GM04503 (cell line): ENCODE data around the gene TPGS1.

Experiments used
- DNase-seq: peaks from one replicate; pipeline ENCODE4 v3.0.0-alpha.2; 2012; ENCODE audit warnings: low read depth

Gene TPGS1

GRCh38 chr19:519449-519865, 12.2 kb downstream of the TPGS1 start:
- DNase-seq: no peak

GRCh38 chr19:522726-523125, 15.4 kb downstream of the TPGS1 start:
- no peak for DNase-seq

GRCh38 chr19:524062-524674, 16.9 kb downstream of the TPGS1 start:
- no peak for DNase-seq

- DNase-seq: no peak
These were observed 17.7 kb downstream of the TPGS1 start for GRCh38 chr19:525029-525428.

GRCh38 chr19:525857-526419, 18.6 kb downstream of the TPGS1 start:
- DNase-seq: no peak

- no peak for DNase-seq
These were observed 23.1 kb downstream of the TPGS1 start for GRCh38 chr19:530134-531008.

GRCh38 chr19:531009-531752, 23.9 kb downstream of the TPGS1 start:
- DNase-seq: no peak

GRCh38 chr19:531753-532560, 24.7 kb downstream of the TPGS1 start, which contains the start of gene CDC34:
Gene CDC34, plus strand, starts transcription at chr19:531760. Its CDS starts 172 bp downstream, at chr19:531932.
- no peak for DNase-seq

GRCh38 chr19:532561-533363, 25.5 kb downstream of the TPGS1 start:
- peak; percentile 36 for DNase-seq

- DNase-seq: no peak
These were observed 26.2 kb downstream of the TPGS1 start for GRCh38 chr19:533364-534058.

GRCh38 chr19:534088-534487, 26.8 kb downstream of the TPGS1 start:
- no peak for DNase-seq

GRCh38 chr19:535017-535835, 27.9 kb downstream of the TPGS1 start:
- no peak for DNase-seq

GRCh38 chr19:536031-536880, 29.0 kb downstream of the TPGS1 start:
- DNase-seq: no peak

GRCh38 chr19:536881-537404, 29.6 kb downstream of the TPGS1 start:
- no peak for DNase-seq

GRCh38 chr19:538641-539428, 31.5 kb downstream of the TPGS1 start:
- DNase-seq: no peak

- no peak for DNase-seq
These were observed 32.2 kb downstream of the TPGS1 start for GRCh38 chr19:539429-540030.
